22Rv1 (cell line): ENCODE measurements around the gene CCNA1.
A peak's percentile ranks its signal among the peaks of the same experiment; 100 is the strongest.

ENCODE experiments used
- ZFX ChIP-seq: fragments of 450-650 bp; IDR thresholded peaks from 2 replicates; pipeline ENCODE4 v1.6.1; 2017; ENCODE audit warnings: antibody characterized with exemption, borderline replicate concordance
- TF ChIP-seq, protein P1 (sequence below): fragments of 450-650 bp; IDR thresholded peaks from 2 replicates; pipeline ENCODE4 v1.5.1; 2017; ENCODE audit warnings: mild to moderate bottlenecking

DNA sequence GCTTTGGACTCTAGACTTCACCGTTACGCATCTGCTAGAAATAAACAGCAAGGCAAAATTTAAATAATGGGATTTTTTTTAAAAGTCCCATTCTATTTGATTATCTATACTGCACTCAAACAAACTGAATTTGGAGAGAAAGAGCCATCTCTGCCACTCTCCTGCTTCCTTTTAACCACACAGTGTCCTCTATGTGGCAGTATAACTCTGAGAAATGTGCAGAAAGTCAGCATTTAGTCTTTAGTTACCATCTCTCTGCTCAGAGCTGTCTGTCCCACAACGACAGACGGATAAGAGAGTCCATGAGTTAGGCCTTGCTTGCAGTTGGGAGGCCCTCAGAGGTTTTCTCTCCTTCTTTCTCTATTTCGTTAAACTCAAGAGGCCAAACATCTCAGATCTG is 21.2 kb downstream of the CCNA1 start:
- TF ChIP-seq, protein P1, sequence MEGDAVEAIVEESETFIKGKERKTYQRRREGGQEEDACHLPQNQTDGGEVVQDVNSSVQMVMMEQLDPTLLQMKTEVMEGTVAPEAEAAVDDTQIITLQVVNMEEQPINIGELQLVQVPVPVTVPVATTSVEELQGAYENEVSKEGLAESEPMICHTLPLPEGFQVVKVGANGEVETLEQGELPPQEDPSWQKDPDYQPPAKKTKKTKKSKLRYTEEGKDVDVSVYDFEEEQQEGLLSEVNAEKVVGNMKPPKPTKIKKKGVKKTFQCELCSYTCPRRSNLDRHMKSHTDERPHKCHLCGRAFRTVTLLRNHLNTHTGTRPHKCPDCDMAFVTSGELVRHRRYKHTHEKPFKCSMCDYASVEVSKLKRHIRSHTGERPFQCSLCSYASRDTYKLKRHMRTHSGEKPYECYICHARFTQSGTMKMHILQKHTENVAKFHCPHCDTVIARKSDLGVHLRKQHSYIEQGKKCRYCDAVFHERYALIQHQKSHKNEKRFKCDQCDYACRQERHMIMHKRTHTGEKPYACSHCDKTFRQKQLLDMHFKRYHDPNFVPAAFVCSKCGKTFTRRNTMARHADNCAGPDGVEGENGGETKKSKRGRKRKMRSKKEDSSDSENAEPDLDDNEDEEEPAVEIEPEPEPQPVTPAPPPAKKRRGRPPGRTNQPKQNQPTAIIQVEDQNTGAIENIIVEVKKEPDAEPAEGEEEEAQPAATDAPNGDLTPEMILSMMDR: 0 out of 2 replicates have a peak, but pooled peaks have one; percentile 12
- TF ChIP-seq ZFX: no peak
